Activated CD4-positive, alpha-beta memory T cell treated with anti-CD3 and anti-CD28 coated beads for 36 hours (primary cell): ENCODE data around the gene RABGAP1L. TPM values are rescaled to one million over a fixed set of nuclear protein-coding genes. Genes with fewer than 3 reads are reported as not detected.
"Not testable (repeated sequence)": the region's sequence is repeated elsewhere in the genome, so short reads cannot be mapped to it uniquely, and the experiment has no call there.

Experiments
- CTCF ChIA-PET: fragments of 350-600 bp; sonication (Branson Sonifier 250); formaldehyde crosslinking; loops from one replicate; lab custom pipeline; 2021; ENCODE audit warnings: antibody characterized with exemption, inconsistent platforms; lab: Charles Lee
- POLR2A ChIA-PET: fragments of 350-600 bp; sonication (Branson Sonifier 250); formaldehyde crosslinking; loops from one replicate; lab custom pipeline; 2021; ENCODE audit warnings: antibody characterized with exemption; lab: Charles Lee
- DNase-seq: peaks from one replicate; pipeline ENCODE4 v3.0.0-alpha.2; 2020
- H3K27ac Mint-ChIP-seq: one replicate; pipeline ENCODE4 v1.8.0; 2021; ENCODE audit warnings: mixed read lengths
- H3K27me3 Mint-ChIP-seq: one replicate; pipeline ENCODE4 v1.8.0; 2021; ENCODE audit warnings: mixed read lengths
- H3K36me3 Mint-ChIP-seq: one replicate; pipeline ENCODE4 v1.8.0; 2021; ENCODE audit warnings: mixed read lengths
- H3K4me1 Mint-ChIP-seq: one replicate; pipeline ENCODE4 v1.8.0; 2021; ENCODE audit warnings: low read depth, mixed read lengths
- H3K4me3 Mint-ChIP-seq: one replicate; pipeline ENCODE4 v1.8.0; 2021; ENCODE audit warnings: mild to moderate bottlenecking, mixed read lengths
- H3K9me3 Mint-ChIP-seq: one replicate; pipeline ENCODE4 v1.8.0; 2021; ENCODE audit warnings: mixed read lengths
- intact Hi-C: fragments of 100-400 bp; cut with micrococcal nuclease; formaldehyde crosslinking; loops from one replicate; pipeline ENCODE4 v1.15.1; 2023
- total RNA-seq, 2 experiments: library from RNA; stranded (reverse); gene quantifications; one replicate each; pipeline ENCODE4 v1.2.3, GENCODE V29; 2021

RABGAP1L gene
- total RNA-seq, 2 experiments from 2014 or later, result 30.5 to 30.9 TPM

GRCh38 chr1:174320897-174321296 is 161.6 kb downstream of the RABGAP1L start:
- CTCF ChIA-PET, POLR2A ChIA-PET, H3K27ac Mint-ChIP-seq, H3K4me1 Mint-ChIP-seq, intact Hi-C loops, DNase-seq, H3K27me3 Mint-ChIP-seq, H3K4me3 Mint-ChIP-seq: not testable (repeated sequence)
- Mint-ChIP-seq H3K9me3 (peaks cover 54% of the 10 kb centered on the region), H3K36me3 (peaks cover 87% of the 10 kb centered on the region)

GRCh38 chr1:174322202-174322862 is 163.0 kb downstream of the RABGAP1L start:
- CTCF ChIA-PET, result no interaction called here
- H3K27me3 Mint-ChIP-seq, result no peaks in the 10 kb centered on the region
- POLR2A ChIA-PET, result no interaction called here
- DNase-seq, result no peak
- intact Hi-C loops, result no loop called here
- no peak overlapping the region for H3K4me3 Mint-ChIP-seq
- peaks cover 83% of the 10 kb centered on the region for H3K36me3 Mint-ChIP-seq
- H3K4me1 Mint-ChIP-seq, result no peaks in the 10 kb centered on the region
- peaks cover 61% of the 10 kb centered on the region for H3K9me3 Mint-ChIP-seq
- no peak overlapping the region for H3K27ac Mint-ChIP-seq

DNA sequence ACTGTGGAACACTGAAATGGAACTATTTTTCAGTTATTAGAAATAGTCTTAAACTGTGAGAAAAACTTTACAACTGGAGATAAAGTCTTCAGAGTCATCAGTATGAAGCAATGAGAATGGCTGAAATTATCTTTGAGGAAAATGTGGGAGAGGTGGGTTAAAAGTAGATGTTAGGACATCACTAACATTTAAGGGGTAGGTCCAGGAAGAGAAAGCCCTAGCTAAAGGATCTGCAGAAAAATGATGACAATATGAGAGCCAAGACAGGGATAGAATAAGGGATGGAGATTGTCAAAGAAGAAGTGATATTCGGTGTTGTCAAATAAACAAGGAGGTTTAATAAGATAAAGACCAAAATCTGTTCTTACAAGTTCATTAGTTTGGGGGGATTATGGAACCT is 165.2 kb downstream of the RABGAP1L start:
- peaks cover 54% of the 10 kb centered on the region for H3K9me3 Mint-ChIP-seq
- POLR2A ChIA-PET, result no interaction called here

DNA sequence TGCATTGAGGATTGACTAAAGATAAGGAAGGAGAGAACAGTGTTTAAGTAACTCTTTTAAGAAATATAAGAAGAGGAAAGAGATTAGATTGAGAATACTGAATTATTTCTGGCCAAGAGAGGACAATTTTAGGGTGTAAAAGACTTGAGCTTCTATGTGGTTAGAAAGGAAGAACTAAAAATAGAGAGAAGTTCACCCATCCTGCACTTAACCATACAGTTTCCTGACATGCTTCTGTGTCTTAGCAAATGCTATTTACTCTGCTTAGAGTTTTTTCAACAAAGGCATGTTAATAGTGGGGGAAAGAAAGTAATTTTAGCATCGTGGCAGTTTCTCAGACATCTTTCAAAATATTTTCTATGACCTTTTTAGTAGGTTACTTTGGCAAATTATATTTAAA is 165.6 kb downstream of the RABGAP1L start:
- H3K9me3 Mint-ChIP-seq, result peaks cover 49% of the 10 kb centered on the region
- H3K4me3 Mint-ChIP-seq, result no peak overlapping the region
- intact Hi-C loops, result no loop called here
- no peak for DNase-seq
- ChIA-PET CTCF (no interaction called here), POLR2A (no interaction called here)
- no peak overlapping the region for H3K27ac Mint-ChIP-seq
- peaks cover 61% of the 10 kb centered on the region for H3K36me3 Mint-ChIP-seq
- H3K27me3 Mint-ChIP-seq, result no peaks in the 10 kb centered on the region
- no peaks in the 10 kb centered on the region for H3K4me1 Mint-ChIP-seq

More for the DNA sequence above, 165.2 kb downstream of the RABGAP1L start:
- DNase-seq, result no peak
- Mint-ChIP-seq H3K27me3 (no peaks in the 10 kb centered on the region), H3K36me3 (peaks cover 65% of the 10 kb centered on the region), H3K4me1 (no peaks in the 10 kb centered on the region), H3K27ac (no peak overlapping the region), H3K4me3 (no peak overlapping the region)
- CTCF ChIA-PET, result no interaction called here
- intact Hi-C loops, result no loop called here

DNA sequence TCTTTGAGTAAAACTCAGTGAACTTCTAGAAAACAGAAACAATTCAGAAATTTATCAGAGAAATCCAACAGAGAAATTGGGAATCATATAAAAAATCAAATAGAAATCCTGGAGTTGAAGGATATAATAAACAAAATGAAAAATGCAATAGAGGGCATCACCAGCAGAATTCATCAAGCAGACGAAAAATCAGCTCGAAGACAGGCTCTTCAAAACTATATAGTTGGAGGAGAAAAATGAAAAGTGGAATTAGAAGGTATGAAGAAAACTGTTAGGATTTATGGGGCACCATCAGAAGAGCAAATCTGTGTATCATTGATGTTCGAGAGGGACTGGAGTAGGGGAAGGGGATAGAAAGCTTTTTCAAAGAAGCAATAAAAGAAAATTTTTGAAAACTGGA is 167.0 kb downstream of the RABGAP1L start:
- ChIA-PET POLR2A (no interaction called here), CTCF (no interaction called here)
- Mint-ChIP-seq H3K36me3 (peaks cover 47% of the 10 kb centered on the region), H3K27ac (no peak overlapping the region), H3K27me3 (no peaks in the 10 kb centered on the region), H3K9me3 (peaks cover 36% of the 10 kb centered on the region), H3K4me3 (no peak overlapping the region), H3K4me1 (no peaks in the 10 kb centered on the region)
- no peak for DNase-seq
- intact Hi-C loops, result no loop called here

DNA sequence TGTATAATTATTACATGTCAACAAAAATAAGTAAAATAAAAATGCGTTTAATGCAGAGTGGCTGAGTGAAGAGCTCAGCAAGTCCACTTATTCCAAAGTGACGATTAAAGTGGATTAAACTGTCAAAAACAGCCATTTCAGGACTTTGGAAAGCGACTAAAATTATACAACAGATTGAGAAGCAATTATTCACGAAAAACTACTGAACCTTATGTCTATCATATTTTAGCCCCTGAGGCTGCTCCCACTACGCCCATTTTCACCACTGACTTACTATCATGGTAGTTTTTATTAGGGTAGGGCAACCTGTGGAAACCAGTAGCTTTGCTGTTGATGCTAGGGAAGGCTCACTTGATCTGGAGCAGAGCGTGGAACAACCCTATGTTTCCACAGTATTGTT is 174.1 kb downstream of the RABGAP1L start:
- intact Hi-C loops, result no loop called here
- Mint-ChIP-seq H3K9me3 (no peaks in the 10 kb centered on the region), H3K4me3 (no peak overlapping the region), H3K27me3 (no peaks in the 10 kb centered on the region), H3K27ac (no peak overlapping the region), H3K36me3 (peaks cover 2% of the 10 kb centered on the region), H3K4me1 (peaks cover 11% of the 10 kb centered on the region)
- POLR2A ChIA-PET, result no interaction called here
- CTCF ChIA-PET, result no interaction called here
- DNase-seq, result no peak

DNA sequence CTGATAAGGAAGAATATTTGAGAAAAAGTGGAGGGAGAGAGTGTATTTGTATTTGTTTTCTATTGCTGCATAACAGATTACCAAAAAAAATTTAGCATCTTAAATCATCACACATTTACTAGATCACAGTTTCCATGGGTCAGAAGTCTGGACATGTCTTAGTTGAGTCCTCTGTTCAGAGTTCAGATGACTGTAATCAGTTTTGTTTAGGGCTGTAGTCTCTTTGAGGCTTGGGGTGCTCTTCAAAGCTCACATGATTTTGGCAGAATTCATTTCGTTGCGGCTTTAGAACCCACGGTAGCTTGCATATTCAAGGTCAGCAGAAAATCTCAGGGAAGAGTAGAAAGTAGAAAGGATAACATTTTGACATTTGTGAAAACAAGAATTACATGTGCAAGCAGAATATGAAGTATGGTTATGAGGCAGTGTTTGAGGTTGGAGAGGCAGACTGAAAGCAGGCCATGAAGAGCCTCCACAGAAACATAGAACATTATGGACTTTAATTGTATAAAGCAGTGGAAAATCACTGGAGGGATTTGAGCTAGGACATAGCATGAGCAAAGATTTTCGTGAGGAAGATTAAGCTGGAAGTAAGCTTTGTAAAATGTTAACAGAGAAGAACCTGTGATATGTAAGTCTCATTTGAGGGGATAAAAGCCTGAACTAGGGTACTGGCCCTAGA is 177.8 kb downstream of the RABGAP1L start:
- CTCF ChIA-PET, result no interaction called here
- DNase-seq, result no peak
- intact Hi-C loops, result no loop called here
- Mint-ChIP-seq H3K9me3 (peaks cover 4% of the 10 kb centered on the region), H3K4me3 (no peak overlapping the region), H3K36me3 (peaks cover 9% of the 10 kb centered on the region), H3K27ac (no peak overlapping the region), H3K27me3 (no peaks in the 10 kb centered on the region), H3K4me1 (peaks cover 12% of the 10 kb centered on the region)
- POLR2A ChIA-PET, result no interaction called here

GRCh38 chr1:174340404-174340803 is 181.1 kb downstream of the RABGAP1L start:
- H3K4me3 Mint-ChIP-seq, intact Hi-C loops, H3K9me3 Mint-ChIP-seq, DNase-seq, H3K36me3 Mint-ChIP-seq, POLR2A ChIA-PET, H3K27ac Mint-ChIP-seq, H3K4me1 Mint-ChIP-seq, H3K27me3 Mint-ChIP-seq: not testable (repeated sequence)
- CTCF ChIA-PET, result interaction anchor here (0.6 kb wide), 1 partner anchor 414 kb away, joined by 3 read pairs; no protein-coding TSS in a partner anchor

DNA sequence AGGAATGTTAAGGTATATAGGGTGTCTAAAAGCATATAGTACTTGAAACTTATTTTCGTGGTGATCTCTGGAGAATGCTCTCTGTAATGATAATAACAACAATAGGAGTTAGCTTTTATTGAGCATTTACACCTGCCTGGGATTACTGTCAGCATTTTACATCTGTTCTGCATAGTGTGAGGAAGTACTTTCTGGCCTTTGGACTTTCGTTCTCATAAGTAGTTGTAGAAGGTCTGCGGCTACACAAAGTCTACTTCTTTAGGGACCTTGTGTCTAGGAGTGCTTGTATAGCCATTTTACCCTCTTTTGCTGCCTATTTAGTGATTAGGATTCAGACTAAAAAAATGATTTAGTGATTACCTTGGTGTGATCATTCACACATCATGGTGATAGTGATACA is 184.8 kb downstream of the RABGAP1L start:
- Mint-ChIP-seq H3K4me1 (peaks cover 2% of the 10 kb centered on the region), H3K4me3 (no peak overlapping the region), H3K36me3 (peaks cover 13% of the 10 kb centered on the region), H3K27ac (no peak overlapping the region), H3K27me3 (no peaks in the 10 kb centered on the region), H3K9me3 (peaks cover 9% of the 10 kb centered on the region)
- DNase-seq, result no peak
- POLR2A ChIA-PET, result no interaction called here
- CTCF ChIA-PET, result no interaction called here
- intact Hi-C loops, result no loop called here

DNA sequence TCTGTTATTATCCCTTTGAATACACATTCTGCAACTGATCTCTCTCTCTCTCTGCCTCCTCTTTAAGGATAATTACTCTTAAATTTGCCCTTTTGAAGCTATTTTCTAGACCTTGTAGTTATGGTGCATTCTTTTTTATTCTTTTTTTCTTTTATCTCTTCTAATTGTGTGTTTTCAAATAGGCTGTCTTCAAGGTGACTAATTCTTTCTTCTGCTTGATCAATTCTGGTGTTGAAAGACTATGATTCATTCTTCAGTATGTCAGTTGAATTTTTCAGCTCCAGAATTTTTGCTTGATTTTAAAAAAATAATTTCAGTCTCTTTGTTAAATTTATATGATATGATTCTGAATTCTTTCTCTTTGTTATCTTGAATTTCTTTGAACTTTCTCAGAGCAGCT is 192.8 kb downstream of the RABGAP1L start:
- Mint-ChIP-seq H3K27me3 (no peaks in the 10 kb centered on the region), H3K4me3 (no peak overlapping the region), H3K27ac (no peak overlapping the region), H3K9me3 (peaks cover 5% of the 10 kb centered on the region), H3K36me3 (peaks cover 14% of the 10 kb centered on the region), H3K4me1 (no peaks in the 10 kb centered on the region)
- no peak for DNase-seq
- POLR2A ChIA-PET, result no interaction called here
- CTCF ChIA-PET, result no interaction called here
- intact Hi-C loops, result no loop called here

- intact Hi-C loops, result no loop called here
- Mint-ChIP-seq H3K27me3 (no peaks in the 10 kb centered on the region), H3K36me3 (peaks cover 16% of the 10 kb centered on the region), H3K4me1 (no peaks in the 10 kb centered on the region), H3K4me3 (no peak overlapping the region), H3K9me3 (no peaks in the 10 kb centered on the region), H3K27ac (no peak overlapping the region)
- ChIA-PET POLR2A (no interaction called here), CTCF (no interaction called here)
- DNase-seq, result no peak
Observed at GRCh38 chr1:174352883-174353608, 193.7 kb downstream of the RABGAP1L start.

- no peaks in the 10 kb centered on the region for H3K9me3 Mint-ChIP-seq
Observed at GRCh38 chr1:174358344-174358743, 199.0 kb downstream of the RABGAP1L start.

More at GRCh38 chr1:174358344-174358743, 199.0 kb downstream of the RABGAP1L start:
- H3K27me3 Mint-ChIP-seq, result no peaks in the 10 kb centered on the region
- intact Hi-C loops, result no loop called here
- DNase-seq, result no peak
- CTCF ChIA-PET, result interaction anchor here (0.6 kb wide), 1 partner anchor 9 kb away, joined by 3 read pairs; no protein-coding TSS in a partner anchor
- POLR2A ChIA-PET, result no interaction called here
- H3K27ac Mint-ChIP-seq, result no peak overlapping the region
- peaks cover 7% of the 10 kb centered on the region for H3K36me3 Mint-ChIP-seq
- no peaks in the 10 kb centered on the region for H3K4me1 Mint-ChIP-seq
- H3K4me3 Mint-ChIP-seq, result no peak overlapping the region
